Embryonic facial prominence (tissue), 1 donor: ENCODE measurements around the gene ITPRID2.

Experiments
- DNase-seq: peaks from one replicate; pipeline ENCODE4 v3.0.0-alpha.2; 2016; ENCODE audit errors: extremely low spot score

ITPRID2 gene

DNA sequence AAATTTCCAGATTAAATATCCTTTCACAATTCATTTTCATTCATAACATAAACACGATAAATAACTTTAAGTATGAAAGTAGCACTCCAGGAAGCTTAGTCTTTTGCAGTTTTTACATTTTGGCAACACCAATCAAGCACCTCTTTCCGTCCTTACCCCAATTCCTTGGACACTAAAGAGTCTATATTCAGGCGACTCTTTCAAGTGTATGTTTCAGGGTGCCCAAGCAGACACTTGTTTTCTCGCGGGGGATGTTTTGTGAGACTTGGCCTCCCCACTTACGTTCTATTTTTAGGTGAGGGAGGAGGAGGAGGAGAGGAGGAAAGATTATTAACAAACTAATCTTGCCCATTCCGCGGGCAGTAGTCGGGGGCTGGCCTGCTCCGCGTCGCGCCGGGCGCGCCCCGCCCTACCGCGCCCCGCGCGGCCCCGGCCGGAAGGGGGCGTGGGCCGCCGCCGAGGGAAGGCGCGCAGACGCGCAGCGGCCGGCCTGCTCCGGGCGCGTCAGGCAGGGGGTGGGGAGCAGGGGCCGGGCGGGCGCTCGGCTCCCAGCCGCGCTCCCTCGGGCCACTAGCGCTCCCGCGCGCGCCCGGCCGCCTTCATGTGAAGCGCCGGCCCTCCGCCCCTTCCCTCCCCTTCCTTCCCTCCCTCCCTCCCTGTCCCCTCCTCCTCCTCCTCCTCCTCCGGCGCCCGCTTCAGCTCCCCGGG is at the start of gene ITPRID2:
ITPRID2 (plus strand) TSS at position 473 of the 708 bp plus-strand sequence. CDS start 337 bp downstream, outside the sequence.
- DNase-seq, result peak; percentile 46

GRCh38 chr2:181844551-181845290 is 46.8 kb upstream of the ITPRID2 start:
- DNase-seq, result no peak

- no peak for DNase-seq
Observed at GRCh38 chr2:181846399-181847197, 44.9 kb upstream of the ITPRID2 start.

- DNase-seq, result no peak
Observed at GRCh38 chr2:181847198-181847556, 44.4 kb upstream of the ITPRID2 start.

DNA sequence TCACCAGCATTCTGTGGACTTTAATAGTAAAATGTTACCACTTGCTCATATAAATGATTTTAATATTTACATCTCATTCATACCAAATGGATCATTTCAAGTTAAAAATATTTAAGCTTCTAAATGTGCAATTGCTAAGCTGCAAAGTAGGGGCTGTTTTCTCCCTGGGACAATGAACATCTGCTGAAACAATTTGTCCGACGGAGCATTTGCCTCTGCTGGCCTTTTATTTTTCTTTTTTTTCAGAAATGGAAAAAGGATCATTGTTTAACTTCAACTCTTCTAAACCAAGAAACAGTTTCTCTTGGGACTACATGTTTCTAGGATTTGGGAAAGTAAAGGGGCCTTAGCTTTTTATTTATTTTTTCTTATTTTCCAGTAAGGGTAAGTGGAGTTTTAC is 43.8 kb upstream of the ITPRID2 start:
- no peak for DNase-seq

- DNase-seq, result no peak
Observed at GRCh38 chr2:181848261-181848886, 43.2 kb upstream of the ITPRID2 start.

DNA sequence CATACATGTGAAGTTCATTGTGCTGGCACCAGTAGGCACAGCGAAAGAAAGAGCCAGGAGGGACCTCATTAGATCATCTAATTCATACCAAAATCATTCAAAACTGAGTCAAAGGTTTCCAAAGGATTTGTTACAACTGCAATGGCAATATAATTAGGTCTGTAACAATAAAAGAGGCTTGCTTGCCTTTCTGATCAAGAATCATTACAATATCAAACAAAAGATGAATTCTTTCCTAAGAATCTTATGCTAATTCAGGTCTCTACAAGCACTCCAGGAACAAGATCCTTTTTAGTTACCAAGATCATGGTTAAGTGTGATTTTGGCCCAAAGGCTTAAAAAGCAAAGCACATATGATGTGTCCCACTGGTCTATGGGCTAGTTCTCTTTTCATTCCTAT is 41.9 kb upstream of the ITPRID2 start:
- no peak for DNase-seq

GRCh38 chr2:181850936-181851560 is 40.5 kb upstream of the ITPRID2 start:
- no peak for DNase-seq

- DNase-seq, result no peak
Observed at GRCh38 chr2:181851726-181852125, 39.8 kb upstream of the ITPRID2 start.

GRCh38 chr2:181853696-181854095 is 37.8 kb upstream of the ITPRID2 start:
- no peak for DNase-seq

DNA sequence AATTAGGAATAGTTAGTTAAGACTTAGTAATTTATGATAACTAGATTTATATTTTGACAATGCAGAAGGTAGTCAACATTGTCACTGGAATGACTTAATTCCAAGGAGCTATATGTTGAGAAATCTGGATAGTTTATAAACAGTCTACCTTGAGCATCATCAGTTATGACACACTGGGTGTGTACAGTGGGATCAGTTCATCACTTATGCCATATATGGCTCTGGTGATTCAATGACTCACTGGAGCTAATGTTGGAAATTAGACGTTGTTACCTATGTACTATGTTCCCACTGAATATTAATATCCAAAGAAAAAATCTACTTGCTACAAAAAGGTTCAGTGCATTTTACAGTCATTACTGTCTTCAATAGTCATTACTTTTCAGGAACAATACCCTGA is 34.0 kb upstream of the ITPRID2 start:
- DNase-seq, result no peak

DNA sequence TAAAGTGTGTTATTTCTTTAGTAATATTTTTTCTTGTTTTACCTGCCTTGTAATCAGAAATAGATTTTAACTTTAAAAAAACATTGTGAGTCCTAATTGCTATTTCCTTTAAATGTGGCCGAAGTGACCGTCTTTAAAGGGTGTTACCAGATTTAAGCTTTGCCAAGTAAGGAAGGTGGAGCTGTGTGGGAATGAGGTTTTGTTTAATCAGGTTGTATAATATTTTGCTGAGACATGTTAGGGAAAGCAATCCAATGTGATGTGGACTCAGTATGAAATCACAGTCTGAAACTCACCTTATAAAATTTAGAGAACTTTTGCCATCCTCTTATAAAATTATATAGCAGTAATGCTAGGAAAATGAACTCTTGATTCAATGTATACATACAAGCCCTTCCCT is 32.9 kb upstream of the ITPRID2 start:
- DNase-seq, result no peak

GRCh38 chr2:181859123-181859522 is 32.4 kb upstream of the ITPRID2 start:
- DNase-seq, result no peak

DNA sequence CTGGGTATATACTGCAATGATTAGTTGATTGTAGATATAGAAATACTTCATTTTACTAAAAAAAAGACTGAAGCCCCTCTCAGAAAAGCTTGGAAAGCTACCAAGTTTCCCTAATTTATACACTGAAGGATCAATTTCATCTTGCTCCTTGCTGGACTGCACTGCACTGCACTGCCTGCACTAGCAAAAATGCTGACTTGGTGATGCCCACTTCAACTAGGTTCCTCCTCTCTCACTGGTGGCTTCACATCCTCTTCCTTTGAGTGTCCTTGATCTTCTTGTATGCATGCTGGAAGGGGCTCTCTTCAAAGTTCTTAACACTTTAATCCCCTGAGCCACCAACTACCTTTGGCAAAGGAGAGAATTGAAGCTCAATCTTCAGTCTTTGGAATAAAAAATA is 31.7 kb upstream of the ITPRID2 start:
- DNase-seq, result no peak

- no peak for DNase-seq
Observed at GRCh38 chr2:181861379-181861778, 30.2 kb upstream of the ITPRID2 start.

DNA sequence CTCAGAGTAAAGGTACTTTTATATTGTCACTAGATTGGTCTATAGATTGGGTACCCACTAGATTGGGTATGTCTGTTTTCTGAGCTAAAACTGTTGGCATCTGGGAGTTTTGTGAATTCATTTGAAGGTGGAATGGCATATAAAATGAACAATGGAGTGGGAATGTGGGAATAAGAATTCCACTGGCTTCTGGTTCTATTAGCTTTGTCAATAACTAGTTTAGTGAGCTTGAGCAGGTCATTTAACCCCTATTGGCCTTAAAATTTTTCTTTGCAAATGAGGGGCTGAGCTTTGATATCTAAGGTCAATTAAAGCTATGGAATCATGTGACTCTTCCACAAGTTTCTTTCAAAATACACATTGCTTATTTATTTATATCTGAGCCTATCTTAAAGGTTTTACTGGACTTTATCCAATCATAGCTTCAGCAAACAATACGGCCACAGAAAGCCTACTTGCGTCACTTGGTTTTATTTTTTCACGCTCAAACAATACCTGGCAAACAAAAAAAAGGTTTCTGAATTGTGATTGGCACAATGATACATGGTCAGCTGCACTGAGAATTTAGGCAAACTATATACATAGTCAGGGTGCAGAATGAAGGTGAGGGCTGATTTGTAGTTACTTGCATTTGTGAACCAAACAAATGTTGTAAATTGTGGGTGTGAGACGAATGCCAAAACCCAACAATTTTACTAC is 28.8 kb upstream of the ITPRID2 start:
- no peak for DNase-seq

GRCh38 chr2:181872178-181872577 is 19.4 kb upstream of the ITPRID2 start:
- DNase-seq, result no peak

DNA sequence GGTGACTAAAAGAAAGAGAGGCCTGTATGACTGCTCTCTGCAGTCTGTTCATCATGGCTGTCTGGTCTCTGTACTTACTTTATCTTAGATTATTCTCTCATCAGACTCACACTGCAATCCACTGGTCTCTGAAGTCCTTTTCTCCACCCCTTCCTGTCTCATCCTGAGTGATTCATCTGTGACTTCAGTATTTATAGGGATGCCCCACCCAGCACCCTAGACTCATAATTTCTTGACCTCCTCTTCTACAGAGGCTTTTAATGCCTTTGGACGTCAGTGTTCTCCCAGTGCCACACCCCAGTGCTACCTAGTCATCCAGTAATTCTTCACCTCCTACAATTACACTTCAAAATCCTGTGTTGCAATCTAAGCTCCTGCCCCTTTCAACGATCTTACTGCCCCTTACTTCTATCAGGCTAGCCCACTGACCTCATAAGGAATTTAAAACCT is 14.9 kb upstream of the ITPRID2 start:
- no peak for DNase-seq

GRCh38 chr2:181877181-181877664 is 14.3 kb upstream of the ITPRID2 start:
- DNase-seq, result no peak

- DNase-seq, result no peak
Observed at GRCh38 chr2:181878448-181878847, 13.1 kb upstream of the ITPRID2 start.

- no peak for DNase-seq
Observed at GRCh38 chr2:181879295-181879694, 12.2 kb upstream of the ITPRID2 start.
